SK-N-SH (cell line): ENCODE results near the gene UCK1.

ENCODE experiments used
- FOSL2 ChIP-seq: IDR thresholded peaks from 2 replicates; pipeline ENCODE4 v1.4.0; 2012; ENCODE audit warnings: low read depth, mild to moderate bottlenecking, moderate library complexity, borderline replicate concordance
- SMC3 ChIP-seq: IDR thresholded peaks from 2 replicates; pipeline ENCODE4 v1.6.1; 2012; ENCODE audit warnings: low read depth, low read length, improper control_type of control experiment
- TF ChIP-seq, protein P1 (sequence below): IDR thresholded peaks from 2 replicates; pipeline ENCODE4; 2012

GRCh38 chr9:131566158-131566557, 35.1 kb upstream of the UCK1 start:
- TF ChIP-seq SMC3 (no peak), FOSL2 (no peak)
- TF ChIP-seq, protein P1, sequence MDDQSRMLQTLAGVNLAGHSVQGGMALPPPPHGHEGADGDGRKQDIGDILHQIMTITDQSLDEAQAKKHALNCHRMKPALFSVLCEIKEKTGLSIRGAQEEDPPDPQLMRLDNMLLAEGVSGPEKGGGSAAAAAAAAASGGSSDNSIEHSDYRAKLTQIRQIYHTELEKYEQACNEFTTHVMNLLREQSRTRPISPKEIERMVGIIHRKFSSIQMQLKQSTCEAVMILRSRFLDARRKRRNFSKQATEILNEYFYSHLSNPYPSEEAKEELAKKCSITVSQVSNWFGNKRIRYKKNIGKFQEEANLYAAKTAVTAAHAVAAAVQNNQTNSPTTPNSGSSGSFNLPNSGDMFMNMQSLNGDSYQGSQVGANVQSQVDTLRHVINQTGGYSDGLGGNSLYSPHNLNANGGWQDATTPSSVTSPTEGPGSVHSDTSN: no peak
